GM18502 (cell line): Measurements from ENCODE around the gene HYAL3.
"Not testable (repeated sequence)": the region's sequence is repeated elsewhere in the genome, so short reads cannot be mapped to it uniquely, and the experiment has no call there.

Source experiments
- ATAC-seq: cut with Tn5 transposase; IDR thresholded peaks from one replicate; pipeline ENCODE4 v1.9.1; 2021; ENCODE audit warnings: mild to moderate bottlenecking; ENCODE audit not compliant: unreplicated experiment, poor library complexity

The HYAL3 gene

DNA sequence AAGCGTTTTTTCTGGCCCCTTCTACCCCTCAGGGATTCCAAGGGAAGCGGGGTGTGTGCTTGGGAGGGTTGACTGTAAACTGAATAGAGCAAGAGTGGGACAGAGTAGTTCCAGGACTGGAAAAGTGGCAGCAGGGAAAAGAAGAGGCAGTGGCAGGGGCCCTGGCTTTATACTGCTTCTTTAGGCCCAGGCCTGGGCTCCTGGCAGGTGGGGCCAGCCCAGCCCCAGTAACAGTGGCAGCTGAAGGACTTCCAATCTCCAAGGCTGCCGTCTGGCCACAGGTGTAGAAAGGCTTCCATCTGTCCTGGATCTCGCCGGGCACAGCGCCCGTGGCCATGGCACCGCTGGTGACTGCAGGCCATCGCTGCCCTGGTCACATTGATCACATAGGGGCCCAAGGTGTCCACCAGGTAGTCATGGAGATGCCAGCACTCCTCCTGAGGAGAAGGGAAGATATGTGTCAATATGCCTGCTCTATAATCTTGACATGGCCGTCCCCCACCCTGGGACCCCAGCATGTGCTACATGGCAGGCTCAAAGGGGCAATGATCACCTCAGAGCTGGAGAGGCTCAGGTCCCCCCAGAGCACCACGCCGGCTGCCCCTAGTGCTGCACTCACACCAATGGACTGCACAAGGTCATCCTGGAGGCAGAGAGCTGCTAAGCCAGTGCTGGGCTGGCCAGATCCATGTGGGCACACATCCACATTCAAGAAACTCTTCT, 6.0 kb downstream of the HYAL3 start:
- no peak for ATAC-seq

DNA sequence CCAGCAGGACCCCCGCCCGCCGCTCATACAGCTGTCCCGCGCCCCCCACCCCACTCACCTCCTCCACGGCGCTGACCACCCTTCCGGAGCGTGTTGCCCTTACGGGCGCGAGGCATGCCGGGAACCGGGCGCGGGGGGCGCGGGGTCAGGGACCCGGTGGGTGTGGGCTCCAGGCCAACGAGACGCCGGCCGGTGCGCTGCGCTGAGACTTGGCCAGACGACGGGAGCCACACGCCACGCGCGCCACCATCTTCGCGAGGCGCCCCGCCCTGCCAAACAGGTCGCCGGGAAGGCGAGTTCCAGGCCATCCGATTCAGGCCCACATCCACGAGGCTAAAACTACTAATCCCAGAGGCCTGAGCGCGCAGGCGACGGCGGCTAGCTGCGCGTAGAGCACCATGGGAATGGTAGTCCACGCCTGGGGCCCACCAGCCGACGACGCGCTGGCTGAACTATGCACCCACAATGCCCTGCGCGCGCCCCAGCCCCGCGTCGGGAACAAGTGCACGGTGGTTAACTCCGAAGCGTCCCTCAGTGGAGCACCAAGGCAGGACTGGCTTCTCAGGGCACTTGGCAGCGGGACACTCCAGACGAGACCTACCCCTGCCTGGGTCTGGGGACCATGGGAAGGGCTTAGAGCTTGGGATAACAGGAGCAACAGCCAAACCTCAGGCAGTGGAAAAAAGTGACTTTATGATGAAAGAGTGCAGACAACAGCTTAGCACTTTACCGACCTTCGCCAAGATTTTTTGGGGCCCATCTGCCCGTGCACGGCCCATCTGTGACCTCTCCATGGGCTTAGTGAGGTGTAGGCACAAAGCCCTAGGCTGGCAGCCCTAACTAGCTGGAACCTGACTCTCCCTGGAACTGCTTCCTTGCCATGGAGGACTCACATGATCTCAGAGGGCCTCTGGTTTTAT, 6.8 kb downstream of the HYAL3 start, which contains the start of gene IFRD2:
IFRD2 (minus strand) TSS at position 271 of the 920 bp plus-strand sequence; CDS start at position 116, 155 bp downstream.
- peak; percentile 95 for ATAC-seq

DNA sequence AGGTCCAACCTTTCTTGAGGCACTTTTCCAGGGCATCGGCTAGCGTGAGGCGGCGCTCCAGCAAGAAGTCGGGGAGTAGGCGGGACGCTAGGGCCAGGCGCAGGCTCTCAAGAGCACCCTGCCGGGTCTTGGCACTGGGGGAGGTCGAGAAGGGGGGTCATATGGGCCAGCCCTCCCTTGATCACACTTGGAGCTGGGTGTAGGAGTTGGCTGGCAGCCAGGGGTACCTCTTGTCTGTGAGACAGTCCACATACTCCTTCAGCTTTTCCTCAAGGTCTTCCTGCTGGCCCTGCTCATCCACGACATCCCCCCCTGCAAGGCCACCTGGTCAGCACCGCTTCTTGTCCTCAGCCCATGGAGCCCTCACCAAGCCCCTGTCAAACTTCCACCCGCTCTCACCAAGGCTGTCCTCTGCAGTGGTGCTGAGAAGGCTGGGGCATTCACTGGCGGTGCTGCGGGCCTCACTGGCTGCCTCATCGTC, 9.0 kb downstream of the HYAL3 start:
- ATAC-seq, result no peak

DNA sequence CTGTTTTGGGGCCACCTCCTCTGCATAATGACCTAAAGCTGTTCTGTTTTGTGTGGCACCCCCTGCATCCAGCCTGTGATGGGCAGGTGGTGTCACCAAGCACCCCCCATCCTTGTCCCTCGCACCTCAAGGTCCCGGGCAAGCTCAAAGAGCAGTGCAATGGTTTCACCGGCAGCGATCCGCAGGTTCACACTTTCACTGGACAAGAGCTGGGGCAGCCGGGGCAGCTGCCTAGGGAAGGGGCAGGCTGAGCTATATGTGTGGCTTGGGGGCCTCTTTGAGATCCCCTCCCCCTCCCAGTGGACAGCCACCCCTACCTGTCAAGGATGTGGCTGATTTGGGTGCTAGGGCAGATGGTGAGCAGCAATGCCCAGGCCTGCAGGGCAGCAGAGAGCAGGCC, 10.1 kb downstream of the HYAL3 start:
- no peak for ATAC-seq

DNA sequence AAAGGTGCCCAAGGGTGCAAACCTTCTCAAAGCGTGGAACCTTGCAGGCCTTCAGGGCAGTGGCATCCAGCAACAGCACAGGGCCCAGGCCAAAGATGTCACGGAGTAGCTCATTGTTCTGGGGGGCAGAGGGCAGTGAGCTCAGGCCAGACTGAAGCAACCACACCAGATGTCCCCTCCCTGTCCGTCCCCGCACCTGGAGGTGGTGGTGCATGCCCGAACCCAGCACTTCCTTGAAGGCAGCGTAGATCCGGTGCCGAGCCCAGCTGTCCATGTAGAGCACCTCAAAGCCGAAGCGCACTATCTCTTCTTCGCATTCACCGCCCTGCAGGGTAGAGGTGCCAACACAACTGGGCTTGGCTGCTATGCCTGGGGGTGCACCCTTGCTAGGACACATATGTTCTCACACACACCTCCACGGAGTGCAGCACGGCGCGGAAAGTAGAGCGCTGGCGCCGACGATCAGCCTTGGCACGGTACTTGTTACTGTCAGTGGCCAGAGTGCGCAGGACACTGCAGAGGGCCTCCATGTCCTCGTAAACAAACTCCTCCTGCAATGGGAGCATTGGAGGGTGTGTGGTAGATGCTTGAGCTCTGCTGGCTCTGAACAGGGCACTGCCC, 10.7 kb downstream of the HYAL3 start:
- ATAC-seq, result no peak

DNA sequence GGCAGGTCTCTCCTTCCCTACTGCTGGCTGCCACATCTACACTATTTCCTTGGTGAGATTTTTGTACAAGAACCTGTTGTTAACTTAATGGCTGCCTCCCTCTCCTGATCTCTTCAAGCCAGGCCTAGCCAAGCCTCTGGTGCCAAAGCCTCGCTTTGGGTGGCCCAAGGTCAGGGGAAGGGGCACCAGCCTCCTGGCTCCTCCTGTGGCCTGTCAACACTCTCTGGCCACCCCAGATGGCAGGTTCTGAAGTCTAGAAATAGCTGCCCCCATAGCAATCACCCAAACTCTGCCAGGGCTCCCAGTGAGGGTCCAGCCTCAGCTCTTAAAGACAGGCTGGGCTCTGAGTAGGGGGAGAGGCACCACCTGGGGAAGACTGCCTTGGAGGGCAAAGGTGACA, 11.9 kb downstream of the HYAL3 start:
- ATAC-seq, result no peak

DNA sequence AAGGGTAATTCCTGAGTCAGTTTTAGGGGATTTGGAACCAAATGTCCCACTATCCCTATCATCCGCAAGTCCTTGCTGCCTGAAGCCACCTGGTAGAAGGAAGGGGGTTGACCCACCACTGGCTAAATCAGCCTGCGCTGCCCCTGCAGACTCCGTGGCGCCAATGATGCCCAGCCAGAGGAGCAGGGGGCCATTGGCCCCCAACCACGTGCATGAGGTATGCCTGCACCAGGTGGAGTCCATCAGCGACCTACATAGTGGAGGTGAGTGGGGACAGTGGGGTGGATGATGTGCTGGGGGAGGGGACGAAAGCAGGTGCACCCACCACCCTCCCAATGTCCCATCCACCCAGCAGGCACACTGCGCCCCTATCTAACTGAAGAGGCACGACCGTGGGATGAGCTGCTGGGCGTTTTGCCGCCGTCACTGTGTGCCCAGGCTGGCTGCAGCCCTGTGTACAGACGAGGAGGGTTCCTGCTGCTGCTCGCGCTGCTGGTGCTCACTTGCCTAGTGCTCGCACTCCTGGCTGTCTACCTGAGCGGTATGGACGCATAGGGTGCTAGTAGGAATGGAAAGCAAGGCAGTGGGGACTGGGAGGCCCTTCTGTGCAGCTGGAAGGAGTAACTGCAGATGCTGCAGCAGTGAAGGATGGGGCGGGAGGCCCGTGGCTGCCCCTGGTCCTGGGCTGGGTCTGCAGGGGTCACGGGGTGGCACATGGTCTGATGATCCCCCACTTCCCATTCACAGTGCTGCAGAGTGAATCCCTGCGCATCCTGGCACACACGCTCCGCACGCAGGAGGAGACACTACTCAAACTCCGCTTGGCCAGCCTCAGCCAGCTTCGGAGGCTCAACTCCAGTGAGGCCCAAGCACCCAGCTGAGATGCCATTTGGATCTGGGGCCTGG, 12.6 kb downstream of the HYAL3 start:
- ATAC-seq, result no peak

DNA sequence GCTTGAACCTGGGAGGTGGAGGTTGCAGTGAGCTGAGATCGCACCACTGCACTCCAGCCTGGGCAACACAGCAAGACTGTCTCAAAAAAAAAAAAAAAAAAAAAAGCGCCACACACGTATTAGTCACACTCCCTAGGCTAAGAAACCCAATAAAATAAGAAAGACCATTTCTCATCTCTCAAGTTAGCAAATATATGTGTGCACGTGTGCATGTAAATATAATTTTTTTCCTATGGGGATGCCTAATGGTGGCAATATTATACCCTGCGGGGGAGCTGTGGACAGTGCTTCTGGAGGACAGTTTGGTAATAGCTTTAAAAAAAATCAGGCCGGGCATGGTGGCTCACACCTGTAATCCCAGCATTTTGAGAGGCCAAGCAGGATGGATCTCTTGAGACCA, 15.1 kb downstream of the HYAL3 start:
- not testable (repeated sequence) for ATAC-seq

DNA sequence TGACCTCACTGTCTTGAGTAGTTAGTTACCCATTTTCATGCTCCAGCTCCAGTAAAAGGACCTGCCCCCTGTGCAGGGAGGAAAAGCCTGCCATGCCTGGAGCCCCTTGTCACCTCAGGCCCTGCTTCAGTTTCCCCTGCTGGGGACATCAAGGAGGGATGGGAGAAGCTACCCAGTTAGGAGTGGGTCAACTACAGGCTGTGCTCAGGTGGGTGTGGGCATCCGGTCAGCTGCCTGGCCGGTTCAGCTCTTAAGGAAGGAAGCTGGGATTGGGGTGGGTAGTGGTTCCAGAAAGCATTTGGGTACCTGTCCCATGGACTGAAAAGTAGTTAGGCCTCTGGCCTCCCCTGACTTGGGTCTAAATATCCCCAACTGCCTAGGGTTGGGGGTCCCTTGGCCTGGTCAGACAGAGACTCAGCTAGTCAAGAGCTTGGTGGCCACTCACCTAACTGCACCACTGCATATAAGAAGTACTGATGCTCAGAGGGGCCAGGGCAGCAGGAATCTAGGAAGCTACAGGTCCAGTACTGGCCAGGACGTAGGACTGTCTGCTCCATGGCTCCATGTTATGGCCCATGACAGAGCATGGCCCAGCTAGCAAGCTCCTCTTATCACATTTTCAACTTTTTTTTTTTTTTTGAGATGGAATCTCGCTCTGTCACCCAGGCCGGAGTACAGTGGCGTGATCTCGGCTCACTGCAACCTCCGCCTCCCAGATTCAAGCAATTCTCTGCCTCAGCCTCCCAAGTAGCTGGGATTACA, 19.8 kb downstream of the HYAL3 start:
- ATAC-seq, result no peak

DNA sequence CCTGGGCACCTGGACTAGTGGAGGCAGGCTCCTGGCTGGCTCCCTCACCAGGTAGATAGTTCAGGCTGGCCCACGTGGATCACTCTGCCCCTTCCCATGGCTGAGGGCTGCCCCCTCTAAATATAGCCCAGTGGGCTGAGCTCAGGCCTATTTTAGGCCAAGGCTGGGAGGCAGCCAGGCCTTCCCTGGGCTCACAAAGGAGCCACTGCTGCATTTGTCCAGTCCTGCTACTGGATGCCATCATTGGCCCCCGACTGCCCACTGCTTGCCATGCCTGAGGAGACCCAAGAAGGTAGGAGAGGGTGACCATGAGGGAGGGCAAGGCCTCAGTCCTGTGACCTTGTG, 20.4 kb downstream of the HYAL3 start, which contains the start of gene LSMEM2:
LSMEM2 (plus strand) TSS at position 208 of the 345 bp plus-strand sequence; CDS start at position 235, 27 bp downstream.
- ATAC-seq, result no peak

DNA sequence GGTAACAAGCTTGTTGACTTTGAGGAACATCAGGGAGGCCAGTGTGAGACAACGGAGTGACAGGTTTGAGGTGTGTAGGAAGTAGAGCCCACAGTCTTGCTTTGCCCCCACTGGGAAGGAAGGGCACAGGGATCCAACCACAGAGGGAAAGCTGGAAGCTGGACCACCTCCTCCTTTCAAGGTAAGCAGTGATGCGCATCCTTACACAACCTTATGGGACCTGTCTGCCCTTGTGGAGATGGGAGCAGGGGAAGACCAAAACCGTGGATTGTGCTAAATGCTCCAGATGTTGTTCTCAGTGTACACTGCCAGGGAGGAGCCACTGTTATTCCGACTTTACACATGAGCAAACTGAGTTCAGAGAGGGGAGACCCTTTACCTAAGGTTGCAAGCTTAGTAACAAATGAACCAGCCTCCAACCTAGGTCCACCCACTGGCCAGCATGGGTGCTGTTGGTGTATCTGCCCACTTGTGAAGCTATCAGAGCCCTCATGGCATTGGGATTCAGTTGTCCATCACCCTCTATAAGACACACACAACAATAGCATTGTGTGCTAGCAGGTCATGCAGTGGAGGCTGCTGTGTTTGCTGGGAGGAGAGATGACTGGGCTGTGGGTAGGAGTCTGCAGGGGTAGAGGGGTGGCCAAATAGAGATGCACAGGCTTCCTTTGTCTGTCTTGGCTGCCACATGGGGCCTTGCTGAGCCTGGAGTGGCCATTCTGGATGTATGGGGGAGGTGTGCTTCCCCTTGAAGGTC, 20.9 kb downstream of the HYAL3 start:
- no peak for ATAC-seq

DNA sequence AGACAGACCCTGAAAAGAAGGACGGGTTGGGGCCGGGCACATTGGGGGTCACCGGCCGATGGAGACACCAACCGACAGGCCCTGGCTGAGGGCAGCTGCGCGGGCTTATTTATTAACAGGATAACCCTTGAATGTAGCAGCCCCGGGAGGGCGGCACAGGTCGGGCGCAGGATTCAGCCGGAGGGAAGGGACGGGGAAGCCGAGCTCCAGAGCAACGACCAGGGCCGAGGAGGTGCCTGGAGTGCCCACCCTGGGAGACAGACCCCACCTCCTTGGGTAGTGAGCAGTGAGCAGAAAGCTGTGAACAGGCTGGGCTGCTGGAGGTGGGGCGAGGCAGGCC, 22.5 kb downstream of the HYAL3 start:
- no peak for ATAC-seq

DNA sequence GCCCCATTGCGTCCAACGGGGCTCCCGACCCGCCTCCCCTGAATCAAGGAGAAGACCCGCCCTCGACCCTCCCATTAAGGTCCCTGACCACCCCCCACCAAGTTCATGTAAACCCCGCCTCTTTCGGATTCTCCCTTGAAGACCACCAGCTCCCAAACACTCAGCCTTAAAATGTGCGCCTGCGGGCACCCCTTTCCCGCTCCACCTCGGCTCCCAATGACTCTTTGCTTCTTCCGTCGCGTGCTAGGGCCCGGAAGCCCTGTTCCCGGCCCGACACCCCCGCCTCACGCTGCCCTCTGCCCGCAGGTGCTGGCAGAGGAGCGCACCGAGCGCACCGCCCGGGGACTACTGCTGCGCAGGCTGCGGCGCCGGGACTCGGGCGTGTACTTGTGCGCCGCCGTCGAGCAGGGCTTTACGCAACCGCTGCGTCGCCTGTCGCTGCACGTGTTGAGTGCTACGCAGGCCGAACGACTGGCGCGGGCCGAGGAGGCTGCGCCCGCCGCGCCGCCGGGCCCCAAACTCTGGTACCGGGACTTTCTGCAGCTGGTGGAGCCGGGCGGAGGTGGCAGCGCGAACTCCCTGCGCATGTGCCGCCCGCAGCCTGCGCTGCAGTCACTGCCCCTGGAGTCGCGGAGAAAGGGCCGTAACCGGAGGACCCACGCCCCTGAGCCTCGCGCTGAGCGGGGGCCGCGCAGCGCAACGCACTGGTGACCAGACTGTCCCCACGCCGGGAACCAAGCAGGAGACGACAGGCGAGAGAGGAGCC, 23.0 kb downstream of the HYAL3 start:
- no peak for ATAC-seq

DNA sequence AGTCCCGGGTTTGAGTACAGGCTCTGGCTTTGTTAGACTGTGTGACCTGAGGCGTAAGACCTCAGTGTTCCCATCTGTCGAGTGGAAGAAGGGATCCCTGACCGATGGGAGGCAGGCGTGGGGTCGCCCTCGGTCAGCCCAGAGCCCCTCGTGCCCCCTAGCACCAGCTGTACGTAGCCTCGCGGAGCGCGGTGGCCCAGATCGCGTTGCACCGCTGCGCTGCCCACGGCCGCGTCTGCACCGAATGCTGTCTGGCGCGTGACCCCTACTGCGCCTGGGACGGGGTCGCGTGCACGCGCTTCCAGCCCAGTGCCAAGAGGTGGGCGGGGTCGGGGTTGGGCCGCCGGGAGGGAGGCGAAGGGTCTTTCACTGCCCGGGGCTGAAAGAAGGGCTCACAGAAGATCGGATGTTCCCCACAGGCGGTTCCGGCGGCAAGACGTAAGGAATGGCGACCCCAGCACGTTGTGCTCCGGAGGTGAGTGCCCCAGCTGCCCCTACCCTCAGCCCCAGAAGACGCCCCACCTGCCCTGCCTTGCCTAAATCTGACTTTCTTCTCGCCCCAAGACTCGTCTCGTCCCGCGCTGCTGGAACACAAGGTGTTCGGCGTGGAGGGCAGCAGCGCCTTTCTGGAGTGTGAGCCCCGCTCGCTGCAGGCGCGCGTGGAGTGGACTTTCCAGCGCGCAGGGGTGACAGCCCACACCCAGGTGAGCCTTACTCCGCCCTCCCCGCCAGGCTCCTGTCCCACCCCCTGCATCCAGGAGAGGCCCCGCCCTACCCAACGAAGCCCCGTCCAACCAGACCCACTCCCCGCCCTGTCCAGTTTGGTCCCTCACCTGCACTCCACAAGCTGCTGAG, 23.8 kb downstream of the HYAL3 start:
- no peak for ATAC-seq

DNA sequence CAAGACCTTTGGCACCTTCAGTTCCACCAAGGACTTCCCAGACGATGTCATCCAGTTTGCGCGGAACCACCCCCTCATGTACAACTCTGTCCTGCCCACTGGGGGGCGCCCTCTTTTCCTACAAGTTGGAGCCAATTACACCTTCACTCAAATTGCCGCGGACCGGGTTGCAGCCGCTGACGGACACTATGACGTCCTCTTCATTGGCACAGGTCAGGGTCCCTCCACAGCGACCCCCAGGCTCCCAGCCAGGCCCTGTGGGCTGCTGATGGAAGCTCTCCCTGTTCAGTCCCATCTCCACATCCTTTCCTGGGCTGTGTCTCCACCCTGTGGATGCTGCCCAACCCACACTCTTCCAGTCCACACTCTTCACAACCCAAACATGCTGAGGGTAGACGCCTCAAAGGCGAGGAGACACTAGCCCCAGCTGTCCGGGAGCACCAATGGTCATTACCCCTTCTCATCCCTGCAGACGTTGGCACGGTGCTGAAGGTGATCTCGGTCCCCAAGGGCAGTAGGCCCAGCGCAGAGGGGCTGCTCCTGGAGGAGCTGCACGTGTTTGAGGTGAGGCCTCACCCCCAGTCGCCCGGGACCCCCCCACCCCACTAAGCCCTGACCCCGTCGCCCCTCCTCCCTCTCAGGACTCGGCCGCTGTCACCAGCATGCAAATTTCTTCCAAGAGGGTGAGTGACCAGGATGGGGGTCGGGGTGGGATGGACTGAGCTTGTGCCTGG, 24.7 kb downstream of the HYAL3 start:
- ATAC-seq, result no peak

DNA sequence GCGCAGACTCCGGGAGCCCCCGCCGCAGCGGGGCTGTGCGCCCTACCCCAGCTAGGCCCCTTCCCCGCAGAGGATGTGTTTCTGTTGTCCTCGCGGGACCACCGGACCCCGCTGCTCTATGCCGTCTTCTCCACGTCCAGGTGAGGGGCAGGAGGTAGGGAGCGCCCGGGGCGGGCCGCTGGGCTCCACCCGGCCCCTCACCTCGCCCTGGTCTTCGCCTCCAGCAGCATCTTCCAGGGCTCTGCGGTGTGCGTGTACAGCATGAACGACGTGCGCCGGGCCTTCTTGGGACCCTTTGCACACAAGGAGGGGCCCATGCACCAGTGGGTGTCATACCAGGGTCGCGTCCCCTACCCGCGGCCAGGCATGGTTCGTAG, 25.5 kb downstream of the HYAL3 start:
- ATAC-seq, result no peak
